SK-N-SH treated with all-trans-retinoic acid at 6 μM for 48 hours (cell line): ENCODE data around the gene MYO7A.

ENCODE experiments used
- ATAC-seq: fragments of 200-7000 bp; cut with Tn5 transposase; 3 replicates; pipeline ENCODE4 v1.9.1; 2020; ENCODE audit warnings: mild to moderate bottlenecking, moderate library complexity
- ARNTL ChIP-seq: fragments of 450-650 bp; formaldehyde crosslinking; IDR thresholded peaks from 2 replicates; pipeline ENCODE4 v1.5.0; 2020; ENCODE audit warnings: low read depth, mild to moderate bottlenecking, moderate library complexity, borderline replicate concordance
- BACH2 ChIP-seq: fragments of 250-450 bp; sonication (Bioruptor Pico); IDR thresholded peaks from 2 replicates; pipeline ENCODE4 v1.9.0; 2021; ENCODE audit warnings: mild to moderate bottlenecking, borderline replicate concordance
- ESRRG ChIP-seq: fragments of 250-450 bp; sonication (Bioruptor Pico); IDR thresholded peaks from 2 replicates; pipeline ENCODE4 v1.6.1; 2021; ENCODE audit warnings: mild to moderate bottlenecking
- GLIS3 ChIP-seq: fragments of 250-450 bp; sonication (Bioruptor Pico); IDR thresholded peaks from 2 replicates; pipeline ENCODE4 v1.5.0; 2020; ENCODE audit warnings: mild to moderate bottlenecking, moderate library complexity
- ISL1 ChIP-seq: fragments of 250-450 bp; sonication (Bioruptor Pico); IDR thresholded peaks from 2 replicates; pipeline ENCODE4 v2.1.2; 2022; ENCODE audit warnings: mild to moderate bottlenecking, moderate library complexity
- OSR1 ChIP-seq: fragments of 250-450 bp; sonication (Bioruptor Pico); IDR thresholded peaks from 2 replicates; pipeline ENCODE4 v1.8.0; 2022; ENCODE audit warnings: moderate library complexity, mild to moderate bottlenecking, inconsistent platforms
- PPARA ChIP-seq: fragments of 250-450 bp; sonication (Bioruptor Pico); IDR thresholded peaks from 2 replicates; pipeline ENCODE4 v1.5.0; 2020; ENCODE audit warnings: mild to moderate bottlenecking, borderline replicate concordance
- RARB ChIP-seq: fragments of 250-450 bp; sonication (Bioruptor Pico); IDR thresholded peaks from 2 replicates; pipeline ENCODE4 v1.8.0; 2021; ENCODE audit warnings: mild to moderate bottlenecking, moderate library complexity
- SNAI2 ChIP-seq: fragments of 250-450 bp; sonication (Bioruptor Pico); IDR thresholded peaks from 2 replicates; pipeline ENCODE4 v1.5.0; 2020; ENCODE audit warnings: mild to moderate bottlenecking, moderate library complexity
- TCF4 ChIP-seq: fragments of 250-450 bp; sonication (Bioruptor Pico); IDR thresholded peaks from 2 replicates; pipeline ENCODE4 v1.8.0; 2021; ENCODE audit warnings: mild to moderate bottlenecking, moderate library complexity, borderline replicate concordance
- TOX ChIP-seq: fragments of 250-450 bp; sonication (Bioruptor Pico); IDR thresholded peaks from 2 replicates; pipeline ENCODE4 v1.8.0; 2021; ENCODE audit warnings: mild to moderate bottlenecking, moderate library complexity, borderline replicate concordance
- ZC3H10 ChIP-seq: fragments of 250-450 bp; sonication (Bioruptor Pico); IDR thresholded peaks from 2 replicates; pipeline ENCODE4 v1.5.1; 2021; ENCODE audit warnings: mild to moderate bottlenecking, moderate library complexity
- ZFP30 ChIP-seq: fragments of 450-650 bp; formaldehyde crosslinking; IDR thresholded peaks from 2 replicates; pipeline ENCODE4 v1.5.0; 2022; ENCODE audit warnings: mild to moderate bottlenecking, moderate library complexity
- ZNF565 ChIP-seq: fragments of 450-650 bp; formaldehyde crosslinking; conservative IDR thresholded peaks from 2 replicates; pipeline ENCODE4 v1.5.0; 2020; ENCODE audit warnings: low read depth, mild to moderate bottlenecking, moderate library complexity
- ZNF70 ChIP-seq: fragments of 450-650 bp; formaldehyde crosslinking; IDR thresholded peaks from 2 replicates; pipeline ENCODE4 v1.5.0; 2020; ENCODE audit warnings: mild to moderate bottlenecking, moderate library complexity
- ZNF8 ChIP-seq: fragments of 450-650 bp; formaldehyde crosslinking; IDR thresholded peaks from 2 replicates; pipeline ENCODE4 v1.5.0; 2020; ENCODE audit warnings: mild to moderate bottlenecking, moderate library complexity
- TF ChIP-seq, protein P1 (sequence below): fragments of 250-450 bp; sonication (Bioruptor Pico); IDR thresholded peaks from 2 replicates; pipeline ENCODE4 v1.5.0; 2020; ENCODE audit warnings: mild to moderate bottlenecking, moderate library complexity
- TF ChIP-seq, protein P2 (sequence below): fragments of 250-450 bp; sonication (Bioruptor Pico); IDR thresholded peaks from 2 replicates; pipeline ENCODE4 v1.8.0; 2020; ENCODE audit warnings: mild to moderate bottlenecking, moderate library complexity, borderline replicate concordance
- TF ChIP-seq, protein P3 (sequence below): fragments of 250-450 bp; sonication (Bioruptor Pico); IDR thresholded peaks from 2 replicates; pipeline ENCODE4 v1.5.1; 2020; ENCODE audit warnings: low read depth, mild to moderate bottlenecking, moderate library complexity
- TF ChIP-seq, protein P4 (sequence below): fragments of 250-450 bp; sonication (Bioruptor Pico); IDR thresholded peaks from 2 replicates; pipeline ENCODE4 v1.5.1; 2021; ENCODE audit warnings: mild to moderate bottlenecking, moderate library complexity

MYO7A gene

DNA sequence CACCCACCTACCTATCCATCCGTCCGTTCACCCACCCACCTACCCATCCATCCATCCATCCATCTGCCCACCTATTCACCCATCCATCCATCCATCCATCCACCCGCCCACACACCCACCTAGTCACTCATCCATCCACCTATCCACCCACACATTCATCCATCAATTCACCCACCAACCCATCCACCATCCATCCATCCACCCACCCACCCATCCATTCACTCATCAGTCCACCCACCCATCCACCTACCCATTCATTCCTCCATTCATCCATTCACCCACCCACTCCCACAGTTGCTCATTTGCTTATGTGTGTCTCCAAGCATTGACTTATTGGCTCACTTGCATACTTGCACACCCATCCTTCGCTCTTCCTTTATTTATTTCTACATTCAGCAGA lies 50.1 kb downstream of the MYO7A start (continued):
- TF ChIP-seq, protein P1, sequence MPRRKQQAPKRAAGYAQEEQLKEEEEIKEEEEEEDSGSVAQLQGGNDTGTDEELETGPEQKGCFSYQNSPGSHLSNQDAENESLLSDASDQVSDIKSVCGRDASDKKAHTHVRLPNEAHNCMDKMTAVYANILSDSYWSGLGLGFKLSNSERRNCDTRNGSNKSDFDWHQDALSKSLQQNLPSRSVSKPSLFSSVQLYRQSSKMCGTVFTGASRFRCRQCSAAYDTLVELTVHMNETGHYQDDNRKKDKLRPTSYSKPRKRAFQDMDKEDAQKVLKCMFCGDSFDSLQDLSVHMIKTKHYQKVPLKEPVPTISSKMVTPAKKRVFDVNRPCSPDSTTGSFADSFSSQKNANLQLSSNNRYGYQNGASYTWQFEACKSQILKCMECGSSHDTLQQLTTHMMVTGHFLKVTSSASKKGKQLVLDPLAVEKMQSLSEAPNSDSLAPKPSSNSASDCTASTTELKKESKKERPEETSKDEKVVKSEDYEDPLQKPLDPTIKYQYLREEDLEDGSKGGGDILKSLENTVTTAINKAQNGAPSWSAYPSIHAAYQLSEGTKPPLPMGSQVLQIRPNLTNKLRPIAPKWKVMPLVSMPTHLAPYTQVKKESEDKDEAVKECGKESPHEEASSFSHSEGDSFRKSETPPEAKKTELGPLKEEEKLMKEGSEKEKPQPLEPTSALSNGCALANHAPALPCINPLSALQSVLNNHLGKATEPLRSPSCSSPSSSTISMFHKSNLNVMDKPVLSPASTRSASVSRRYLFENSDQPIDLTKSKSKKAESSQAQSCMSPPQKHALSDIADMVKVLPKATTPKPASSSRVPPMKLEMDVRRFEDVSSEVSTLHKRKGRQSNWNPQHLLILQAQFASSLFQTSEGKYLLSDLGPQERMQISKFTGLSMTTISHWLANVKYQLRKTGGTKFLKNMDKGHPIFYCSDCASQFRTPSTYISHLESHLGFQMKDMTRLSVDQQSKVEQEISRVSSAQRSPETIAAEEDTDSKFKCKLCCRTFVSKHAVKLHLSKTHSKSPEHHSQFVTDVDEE: no peak
- TF ChIP-seq ZNF565 (CRISPR knock-in tag) (no peak), ZNF8 (CRISPR knock-in tag) (no peak)

DNA sequence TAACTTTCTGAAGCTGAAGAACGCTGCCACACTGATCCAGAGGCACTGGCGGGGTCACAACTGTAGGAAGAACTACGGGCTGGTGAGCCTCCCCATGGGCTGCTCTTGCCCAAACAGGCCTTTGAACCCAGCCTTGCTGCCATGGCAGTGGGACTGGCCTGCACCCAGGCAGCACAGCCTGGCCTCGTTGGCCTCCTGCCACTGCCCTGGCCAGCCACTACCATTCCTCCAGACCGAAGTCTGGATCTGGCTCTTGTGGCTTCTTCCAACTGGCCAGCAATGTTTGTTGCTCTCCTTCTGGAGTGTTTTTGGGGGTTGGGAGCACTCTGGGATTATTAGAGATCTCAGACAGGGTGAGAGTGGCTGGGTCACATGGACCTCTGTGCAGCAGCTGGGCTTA lies 51.0 kb downstream of the MYO7A start:
- no peak for ATAC-seq
- TF ChIP-seq ESRRG (CRISPR knock-in tag): no peak
- TF ChIP-seq ZC3H10 (CRISPR knock-in tag): no peak
- TF ChIP-seq ISL1 (CRISPR knock-in tag): no peak
- TF ChIP-seq, protein P2, sequence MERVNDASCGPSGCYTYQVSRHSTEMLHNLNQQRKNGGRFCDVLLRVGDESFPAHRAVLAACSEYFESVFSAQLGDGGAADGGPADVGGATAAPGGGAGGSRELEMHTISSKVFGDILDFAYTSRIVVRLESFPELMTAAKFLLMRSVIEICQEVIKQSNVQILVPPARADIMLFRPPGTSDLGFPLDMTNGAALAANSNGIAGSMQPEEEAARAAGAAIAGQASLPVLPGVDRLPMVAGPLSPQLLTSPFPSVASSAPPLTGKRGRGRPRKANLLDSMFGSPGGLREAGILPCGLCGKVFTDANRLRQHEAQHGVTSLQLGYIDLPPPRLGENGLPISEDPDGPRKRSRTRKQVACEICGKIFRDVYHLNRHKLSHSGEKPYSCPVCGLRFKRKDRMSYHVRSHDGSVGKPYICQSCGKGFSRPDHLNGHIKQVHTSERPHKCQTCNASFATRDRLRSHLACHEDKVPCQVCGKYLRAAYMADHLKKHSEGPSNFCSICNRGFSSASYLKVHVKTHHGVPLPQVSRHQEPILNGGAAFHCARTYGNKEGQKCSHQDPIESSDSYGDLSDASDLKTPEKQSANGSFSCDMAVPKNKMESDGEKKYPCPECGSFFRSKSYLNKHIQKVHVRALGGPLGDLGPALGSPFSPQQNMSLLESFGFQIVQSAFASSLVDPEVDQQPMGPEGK (CRISPR knock-in tag): no peak
- TF ChIP-seq, protein P3, sequence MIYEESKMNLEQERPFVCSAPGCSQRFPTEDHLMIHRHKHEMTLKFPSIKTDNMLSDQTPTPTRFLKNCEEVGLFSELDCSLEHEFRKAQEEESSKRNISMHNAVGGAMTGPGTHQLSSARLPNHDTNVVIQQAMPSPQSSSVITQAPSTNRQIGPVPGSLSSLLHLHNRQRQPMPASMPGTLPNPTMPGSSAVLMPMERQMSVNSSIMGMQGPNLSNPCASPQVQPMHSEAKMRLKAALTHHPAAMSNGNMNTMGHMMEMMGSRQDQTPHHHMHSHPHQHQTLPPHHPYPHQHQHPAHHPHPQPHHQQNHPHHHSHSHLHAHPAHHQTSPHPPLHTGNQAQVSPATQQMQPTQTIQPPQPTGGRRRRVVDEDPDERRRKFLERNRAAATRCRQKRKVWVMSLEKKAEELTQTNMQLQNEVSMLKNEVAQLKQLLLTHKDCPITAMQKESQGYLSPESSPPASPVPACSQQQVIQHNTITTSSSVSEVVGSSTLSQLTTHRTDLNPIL: no peak
- TF ChIP-seq SNAI2 (CRISPR knock-in tag): no peak
- TF ChIP-seq RARB (CRISPR knock-in tag): no peak
- no peak for TF ChIP-seq GLIS3
- TF ChIP-seq PPARA (CRISPR knock-in tag): no peak
- TF ChIP-seq ZNF8 (CRISPR knock-in tag): no peak
- TF ChIP-seq, protein P4, sequence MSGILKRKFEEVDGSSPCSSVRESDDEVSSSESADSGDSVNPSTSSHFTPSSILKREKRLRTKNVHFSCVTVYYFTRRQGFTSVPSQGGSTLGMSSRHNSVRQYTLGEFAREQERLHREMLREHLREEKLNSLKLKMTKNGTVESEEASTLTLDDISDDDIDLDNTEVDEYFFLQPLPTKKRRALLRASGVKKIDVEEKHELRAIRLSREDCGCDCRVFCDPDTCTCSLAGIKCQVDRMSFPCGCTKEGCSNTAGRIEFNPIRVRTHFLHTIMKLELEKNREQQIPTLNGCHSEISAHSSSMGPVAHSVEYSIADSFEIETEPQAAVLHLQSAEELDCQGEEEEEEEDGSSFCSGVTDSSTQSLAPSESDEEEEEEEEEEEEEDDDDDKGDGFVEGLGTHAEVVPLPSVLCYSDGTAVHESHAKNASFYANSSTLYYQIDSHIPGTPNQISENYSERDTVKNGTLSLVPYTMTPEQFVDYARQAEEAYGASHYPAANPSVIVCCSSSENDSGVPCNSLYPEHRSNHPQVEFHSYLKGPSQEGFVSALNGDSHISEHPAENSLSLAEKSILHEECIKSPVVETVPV (CRISPR knock-in tag): no peak
- no peak for TF ChIP-seq ZFP30
- no peak for TF ChIP-seq ARNTL
- TF ChIP-seq BACH2 (CRISPR knock-in tag): no peak
- TF ChIP-seq ZNF565 (CRISPR knock-in tag): no peak
- TF ChIP-seq OSR1 (CRISPR knock-in tag): no peak
- no peak for TF ChIP-seq ZNF70

DNA sequence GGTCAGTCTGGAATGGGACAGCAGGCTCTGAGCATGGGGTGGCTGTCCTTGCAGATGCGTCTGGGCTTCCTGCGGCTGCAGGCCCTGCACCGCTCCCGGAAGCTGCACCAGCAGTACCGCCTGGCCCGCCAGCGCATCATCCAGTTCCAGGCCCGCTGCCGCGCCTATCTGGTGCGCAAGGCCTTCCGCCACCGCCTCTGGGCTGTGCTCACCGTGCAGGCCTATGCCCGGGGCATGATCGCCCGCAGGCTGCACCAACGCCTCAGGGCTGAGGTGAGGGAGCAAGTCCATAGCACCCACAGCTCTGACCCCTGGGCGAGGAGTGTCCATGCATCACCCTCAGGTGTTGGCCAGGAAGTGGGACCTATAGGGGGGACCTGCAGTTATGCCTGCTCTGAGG lies 51.6 kb downstream of the MYO7A start:
- TF ChIP-seq TOX (CRISPR knock-in tag) (no peak), BACH2 (CRISPR knock-in tag) (no peak), PPARA (CRISPR knock-in tag) (no peak), ZNF565 (CRISPR knock-in tag) (no peak), ZC3H10 (CRISPR knock-in tag) (no peak), OSR1 (CRISPR knock-in tag) (no peak), ISL1 (CRISPR knock-in tag) (no peak), TCF4 (CRISPR knock-in tag) (no peak), ZNF70 (no peak), ESRRG (CRISPR knock-in tag) (no peak), SNAI2 (CRISPR knock-in tag) (no peak), ZFP30 (no peak), RARB (CRISPR knock-in tag) (no peak)
- TF ChIP-seq, protein P3: no peak
- TF ChIP-seq, protein P1: no peak
- TF ChIP-seq, protein P4 (CRISPR knock-in tag): no peak
- ATAC-seq: no peak
